ENCODE results near the gene FLRT3.

DNA sequence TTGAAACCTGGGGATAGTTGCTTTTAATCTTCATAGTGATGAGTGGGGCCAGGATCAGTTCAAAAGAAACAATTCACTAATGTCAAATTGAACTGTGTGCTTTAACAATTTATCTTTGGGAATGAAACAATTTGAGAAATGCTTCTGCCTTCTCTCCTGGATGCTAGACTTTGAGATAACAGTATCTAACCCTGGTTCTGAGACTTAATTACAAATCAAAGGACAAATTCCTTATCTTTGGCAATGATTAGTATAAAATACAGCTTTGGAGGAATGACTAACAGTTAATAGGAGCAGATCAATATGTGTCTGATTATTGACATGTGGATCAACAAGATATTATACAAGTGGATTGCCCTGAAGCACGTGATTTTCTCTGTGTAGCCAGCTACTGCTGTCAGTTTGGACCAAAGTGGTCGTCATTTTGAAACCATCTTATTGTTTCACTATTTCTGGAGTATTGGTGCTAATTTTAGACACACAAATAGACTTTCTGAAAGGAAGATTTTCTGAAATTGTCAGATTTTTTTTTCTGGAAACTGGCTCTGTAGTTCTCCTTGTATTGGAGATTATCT, 6.2 kb upstream of the FLRT3 start:
- TF ChIP-seq CTCF (IDR thresholded peaks at IDR 0.05; ENCODE audit: insufficient read depth, low read length) (no peak), POLR2AphosphoS5 (IDR thresholded peaks at IDR 0.05; ENCODE audit: low read depth) (no peak), GABPA (IDR thresholded peaks at IDR 0.05; ENCODE audit: low read depth) (no peak)
- TF ChIP-seq, protein P1, sequence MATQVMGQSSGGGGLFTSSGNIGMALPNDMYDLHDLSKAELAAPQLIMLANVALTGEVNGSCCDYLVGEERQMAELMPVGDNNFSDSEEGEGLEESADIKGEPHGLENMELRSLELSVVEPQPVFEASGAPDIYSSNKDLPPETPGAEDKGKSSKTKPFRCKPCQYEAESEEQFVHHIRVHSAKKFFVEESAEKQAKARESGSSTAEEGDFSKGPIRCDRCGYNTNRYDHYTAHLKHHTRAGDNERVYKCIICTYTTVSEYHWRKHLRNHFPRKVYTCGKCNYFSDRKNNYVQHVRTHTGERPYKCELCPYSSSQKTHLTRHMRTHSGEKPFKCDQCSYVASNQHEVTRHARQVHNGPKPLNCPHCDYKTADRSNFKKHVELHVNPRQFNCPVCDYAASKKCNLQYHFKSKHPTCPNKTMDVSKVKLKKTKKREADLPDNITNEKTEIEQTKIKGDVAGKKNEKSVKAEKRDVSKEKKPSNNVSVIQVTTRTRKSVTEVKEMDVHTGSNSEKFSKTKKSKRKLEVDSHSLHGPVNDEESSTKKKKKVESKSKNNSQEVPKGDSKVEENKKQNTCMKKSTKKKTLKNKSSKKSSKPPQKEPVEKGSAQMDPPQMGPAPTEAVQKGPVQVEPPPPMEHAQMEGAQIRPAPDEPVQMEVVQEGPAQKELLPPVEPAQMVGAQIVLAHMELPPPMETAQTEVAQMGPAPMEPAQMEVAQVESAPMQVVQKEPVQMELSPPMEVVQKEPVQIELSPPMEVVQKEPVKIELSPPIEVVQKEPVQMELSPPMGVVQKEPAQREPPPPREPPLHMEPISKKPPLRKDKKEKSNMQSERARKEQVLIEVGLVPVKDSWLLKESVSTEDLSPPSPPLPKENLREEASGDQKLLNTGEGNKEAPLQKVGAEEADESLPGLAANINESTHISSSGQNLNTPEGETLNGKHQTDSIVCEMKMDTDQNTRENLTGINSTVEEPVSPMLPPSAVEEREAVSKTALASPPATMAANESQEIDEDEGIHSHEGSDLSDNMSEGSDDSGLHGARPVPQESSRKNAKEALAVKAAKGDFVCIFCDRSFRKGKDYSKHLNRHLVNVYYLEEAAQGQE (IDR thresholded peaks at IDR 0.05; ENCODE audit: insufficient replicate concordance, low read depth), result no peak

Data from HL-60 (cell line).